PFSK-1 (cell line): ENCODE measurements around the gene PKDCC.

Experiments used
- POLR2AphosphoS5 ChIP-seq: IDR thresholded peaks from 2 replicates; pipeline ENCODE4 v1.6.1; 2012; ENCODE audit warnings: low read depth, mild to moderate bottlenecking, control low read depth, low read length, moderate library complexity
- SIN3A ChIP-seq: IDR thresholded peaks from 2 replicates; pipeline ENCODE4 v1.6.1; 2012; ENCODE audit warnings: mild to moderate bottlenecking, low read length, moderate library complexity, borderline replicate concordance; ENCODE audit not compliant: insufficient read depth
- TAF1 ChIP-seq: IDR thresholded peaks from 2 replicates; pipeline ENCODE4 v1.6.1; 2012; ENCODE audit warnings: low read length, control low read depth, borderline replicate concordance; ENCODE audit not compliant: insufficient read depth

GRCh38 chr2:42045352-42045751 lies 2.5 kb upstream of the PKDCC start:
- no peak for TF ChIP-seq TAF1
- no peak for TF ChIP-seq SIN3A
- no peak for TF ChIP-seq POLR2AphosphoS5
